NCI-H1930 (cell line): ENCODE results near the gene EIF2AK3.
"Not testable (repeated sequence)": the region's sequence is repeated elsewhere in the genome, so short reads cannot be mapped to it uniquely, and the experiment has no call there.

Experiments used
- DNase-seq, 2 experiments: peaks; one replicate each; lab custom pipeline; 2025; lab: John Stamatoyannopoulos, UW

The EIF2AK3 gene

GRCh38 chr2:88636026-88636425, 8.8 kb upstream of the EIF2AK3 start:
- DNase-seq: no peak

DNA sequence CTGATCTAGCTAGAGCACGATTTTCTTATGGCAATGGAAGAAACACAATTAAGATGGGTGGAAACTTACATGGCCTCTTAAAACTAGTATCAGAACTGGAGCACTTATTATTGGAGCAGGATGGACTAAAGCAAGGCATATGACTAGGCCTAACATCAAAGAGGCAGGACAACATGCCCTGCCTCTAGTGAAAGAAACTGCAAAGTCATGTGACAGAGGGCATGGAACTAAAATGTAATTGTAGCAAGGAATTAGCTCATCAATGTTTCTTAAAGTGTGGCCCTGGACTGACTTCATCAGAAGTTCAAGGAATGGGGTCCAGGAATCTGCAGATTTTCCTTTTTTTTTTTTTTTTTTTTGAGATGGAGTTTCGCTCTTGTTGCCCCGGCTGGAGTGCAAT, 5.3 kb upstream of the EIF2AK3 start:
- no peak for DNase-seq

- DNase-seq: no peak
Observed at GRCh38 chr2:88628571-88628939, 1.3 kb upstream of the EIF2AK3 start.

- peak; percentile 76 to 78 for DNase-seq
Observed at GRCh38 chr2:88627856-88628570, 749 bp upstream of the EIF2AK3 start.

GRCh38 chr2:88626171-88627054, 851 bp downstream of the EIF2AK3 start:
- DNase-seq: no peak

DNA sequence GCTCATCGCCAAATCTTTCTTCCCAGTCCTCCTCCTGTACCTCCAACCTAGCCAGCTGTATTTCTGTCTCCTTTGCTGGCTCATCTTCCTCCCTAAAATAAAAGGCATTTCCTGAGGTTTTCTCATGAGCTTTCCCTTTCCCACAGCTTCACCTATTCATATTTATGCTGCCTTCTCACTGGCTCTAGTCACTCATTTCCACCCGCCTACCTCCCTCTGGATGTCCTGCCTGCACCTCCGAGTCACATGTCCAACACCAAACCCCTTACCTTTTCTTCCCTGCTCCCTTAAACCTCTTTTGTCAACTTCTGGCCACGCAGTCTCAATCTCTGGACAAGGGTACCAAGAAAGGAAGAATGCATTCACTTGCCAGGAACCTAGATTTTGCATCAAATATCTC, 2.8 kb downstream of the EIF2AK3 start:
- no peak for DNase-seq

DNA sequence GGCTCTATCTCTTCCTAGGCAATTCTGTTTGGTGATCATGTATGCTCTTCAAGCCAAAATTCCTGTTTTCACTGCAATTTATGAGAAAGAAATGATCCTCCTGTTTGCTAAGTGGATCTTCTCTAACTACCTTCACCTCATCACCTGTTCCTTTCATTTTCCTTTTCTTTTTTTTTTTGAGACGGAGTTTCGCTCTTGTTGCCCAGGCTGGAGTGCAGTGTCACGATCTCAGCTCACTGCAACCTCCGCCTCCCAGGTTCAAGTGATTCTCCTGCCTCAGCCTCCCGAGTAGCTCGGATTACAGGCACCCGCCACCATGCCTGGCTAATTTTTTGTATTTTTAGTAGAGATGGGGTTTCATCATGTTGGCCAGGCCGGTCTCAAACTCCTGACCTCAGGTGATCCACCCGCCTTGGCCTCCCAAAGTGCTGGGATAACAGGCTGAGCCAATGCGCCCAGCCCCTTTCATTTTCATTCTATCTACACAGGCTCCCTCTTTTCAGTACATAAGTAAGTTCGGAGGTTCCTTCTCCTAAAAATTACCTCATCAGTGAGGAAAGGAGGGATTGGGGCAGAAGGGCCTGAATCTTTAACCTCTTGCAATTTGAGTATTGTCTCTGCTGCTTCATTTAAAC, 3.3 kb downstream of the EIF2AK3 start:
- not testable (repeated sequence) for DNase-seq

- no peak for DNase-seq
Observed at GRCh38 chr2:88622307-88622706, 5.0 kb downstream of the EIF2AK3 start.

GRCh38 chr2:88621432-88621831, 5.8 kb downstream of the EIF2AK3 start:
- DNase-seq: no peak

DNA sequence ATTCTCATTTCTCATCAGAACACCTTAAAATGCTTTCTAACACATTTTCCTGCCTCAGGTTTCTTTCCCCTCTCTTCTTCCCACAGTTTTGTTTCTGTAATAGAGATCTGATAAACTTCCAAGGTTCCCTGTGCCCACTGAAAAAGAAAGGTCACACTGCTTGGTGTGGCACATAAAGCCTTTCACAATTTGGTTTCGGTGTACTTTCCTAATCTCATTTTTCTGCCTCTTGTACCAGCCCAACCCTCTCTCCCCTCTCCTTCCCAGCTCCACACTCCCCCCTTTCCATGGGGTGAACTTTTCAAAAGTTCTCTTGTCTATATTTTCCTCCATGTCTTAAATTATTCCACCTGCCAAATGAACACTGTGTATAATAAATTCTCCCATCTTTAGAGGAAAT, 7.2 kb downstream of the EIF2AK3 start:
- DNase-seq: no peak

DNA sequence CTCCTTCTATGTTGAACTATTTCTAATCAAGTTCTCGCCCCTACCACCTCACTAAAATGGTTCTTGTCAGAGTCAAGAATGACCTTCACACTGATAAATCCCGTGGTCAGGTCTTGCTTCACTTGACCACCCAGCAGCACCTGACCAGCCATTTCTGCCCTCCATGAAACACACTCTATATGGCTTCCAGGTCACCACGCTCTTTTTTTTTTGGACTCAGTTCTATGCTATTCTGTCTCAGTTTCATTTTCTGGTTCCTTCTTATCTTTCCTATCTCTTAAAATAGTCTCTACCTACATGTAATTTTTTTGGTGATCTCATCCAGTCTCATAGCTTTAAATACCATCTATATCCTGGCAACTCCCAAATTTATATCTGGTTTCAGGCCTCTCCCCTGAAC, 11.4 kb downstream of the EIF2AK3 start:
- DNase-seq: no peak

DNA sequence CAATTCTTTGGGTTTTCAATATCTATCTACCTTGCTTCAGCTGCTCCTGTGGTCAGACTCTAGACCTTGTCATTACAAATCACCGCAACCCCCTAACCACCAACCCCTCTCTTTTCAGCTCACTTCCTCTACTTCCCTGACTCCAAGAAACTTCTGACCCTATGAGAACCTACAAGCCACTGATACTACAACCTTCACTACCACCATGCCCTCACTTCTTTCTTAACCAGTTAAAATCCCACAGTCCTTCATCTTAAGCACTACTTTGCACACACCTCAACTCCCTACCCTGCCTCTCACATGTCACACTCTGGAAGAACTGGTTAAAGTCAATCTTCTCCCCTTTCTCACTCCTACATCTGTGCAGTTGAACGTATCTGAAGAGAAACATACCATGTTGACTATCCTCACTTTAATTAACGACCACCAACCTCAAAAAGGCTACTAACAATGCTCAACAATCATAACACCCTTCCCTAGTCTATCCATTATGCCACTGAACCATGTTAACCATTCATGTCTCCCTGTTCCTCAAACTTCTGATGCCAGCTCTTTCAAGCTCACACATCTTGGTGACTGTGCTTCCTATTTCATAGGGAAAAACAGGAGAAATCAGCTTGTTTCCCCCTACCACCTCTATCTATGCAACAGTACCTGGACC, 12.6 kb downstream of the EIF2AK3 start:
- no peak for DNase-seq

GRCh38 chr2:88613921-88614320, 13.3 kb downstream of the EIF2AK3 start:
- no peak for DNase-seq

DNA sequence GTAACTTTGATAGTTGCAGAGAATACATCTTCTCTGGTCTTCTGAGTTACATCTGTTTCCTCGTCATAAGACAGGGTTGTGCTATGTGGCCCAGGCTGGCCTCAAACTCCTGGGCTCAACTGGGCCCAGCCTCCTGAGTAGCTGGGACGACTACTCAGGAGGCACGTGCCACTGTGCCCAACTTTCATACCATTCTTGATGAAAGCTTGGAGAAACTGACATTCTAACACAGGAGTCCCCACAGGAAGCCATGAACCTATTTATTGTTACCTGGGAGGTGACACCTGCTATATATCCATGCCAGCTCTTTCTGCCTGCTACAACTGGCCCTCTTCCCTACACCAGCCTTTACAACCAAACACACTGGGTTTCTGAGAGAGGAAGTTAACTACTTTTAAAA, 19.1 kb downstream of the EIF2AK3 start:
- no peak for DNase-seq

- no peak for DNase-seq
Observed at GRCh38 chr2:88607416-88607815, 19.8 kb downstream of the EIF2AK3 start.

GRCh38 chr2:88606371-88607030, 20.8 kb downstream of the EIF2AK3 start:
- no peak for DNase-seq

DNA sequence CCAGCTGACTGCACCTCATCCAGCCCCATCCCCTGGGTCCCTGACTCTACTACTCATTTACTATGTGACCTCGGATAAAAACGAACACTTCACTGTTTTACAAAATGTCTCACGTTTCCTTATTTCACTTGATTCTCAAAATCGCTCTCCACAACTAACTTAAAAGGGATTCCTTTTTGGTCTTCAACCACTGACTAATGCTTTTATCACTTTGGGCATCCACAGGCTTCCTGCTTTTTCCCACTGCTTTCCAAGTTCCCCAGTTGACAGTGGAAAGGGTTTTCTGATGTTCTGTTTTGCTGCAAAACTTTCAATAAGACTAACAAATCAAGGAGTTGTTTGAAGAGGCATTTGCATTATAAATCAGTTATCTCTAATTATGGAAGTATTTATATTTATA, 24.1 kb downstream of the EIF2AK3 start:
- no peak for DNase-seq

GRCh38 chr2:88602022-88602421, 25.2 kb downstream of the EIF2AK3 start:
- no peak for DNase-seq

DNA sequence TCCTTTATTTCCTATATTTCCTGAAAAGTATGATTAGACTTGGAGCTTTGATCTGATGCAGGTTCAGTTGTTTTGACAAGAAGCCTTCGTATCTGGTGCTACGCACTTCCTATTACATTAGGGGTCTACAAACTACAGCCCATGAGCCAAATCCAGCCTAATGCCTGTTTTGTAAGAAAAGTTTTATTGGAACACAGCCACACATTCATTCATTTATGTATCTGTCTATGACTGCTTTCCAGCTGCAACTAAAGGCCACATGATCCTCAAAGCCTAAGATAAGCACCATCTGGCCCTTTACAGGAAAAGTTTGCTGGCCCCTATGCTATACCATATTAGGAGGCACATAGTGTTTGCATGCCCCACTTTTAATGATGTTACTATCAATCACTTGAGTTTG, 26.0 kb downstream of the EIF2AK3 start:
- DNase-seq: no peak

- no peak for DNase-seq
Observed at GRCh38 chr2:88600038-88600465, 27.2 kb downstream of the EIF2AK3 start.

- no peak for DNase-seq
Observed at GRCh38 chr2:88599527-88599926, 27.7 kb downstream of the EIF2AK3 start.

DNA sequence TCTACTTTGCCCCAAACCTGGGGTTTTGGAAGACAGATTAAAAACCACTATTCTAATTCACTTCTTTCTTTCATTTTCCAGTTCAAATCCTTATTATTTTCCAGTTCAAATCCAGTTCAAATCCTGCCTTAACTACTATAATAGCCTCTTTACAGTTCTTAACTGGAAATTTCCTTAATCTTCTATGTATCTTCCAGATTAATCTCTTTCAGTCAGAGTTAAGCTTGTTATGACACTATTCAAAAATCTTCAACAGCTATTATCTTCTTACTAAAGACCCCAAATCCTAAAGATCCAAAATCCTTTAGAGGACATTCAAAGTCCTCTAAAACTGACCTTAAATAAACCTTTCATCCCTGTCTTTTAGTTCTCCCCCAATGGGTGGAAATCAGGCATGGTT, 30.1 kb downstream of the EIF2AK3 start:
- DNase-seq: no peak
